Dedifferentiated amniotic fluid mesenchymal stem cell (primary cell): ENCODE measurements around the gene CDH5.

ENCODE experiments used
- DNase-seq: peaks from one replicate; pipeline ENCODE4 v3.0.0-alpha.2; 2016; ENCODE audit errors: extremely low spot score

CDH5 gene

DNA sequence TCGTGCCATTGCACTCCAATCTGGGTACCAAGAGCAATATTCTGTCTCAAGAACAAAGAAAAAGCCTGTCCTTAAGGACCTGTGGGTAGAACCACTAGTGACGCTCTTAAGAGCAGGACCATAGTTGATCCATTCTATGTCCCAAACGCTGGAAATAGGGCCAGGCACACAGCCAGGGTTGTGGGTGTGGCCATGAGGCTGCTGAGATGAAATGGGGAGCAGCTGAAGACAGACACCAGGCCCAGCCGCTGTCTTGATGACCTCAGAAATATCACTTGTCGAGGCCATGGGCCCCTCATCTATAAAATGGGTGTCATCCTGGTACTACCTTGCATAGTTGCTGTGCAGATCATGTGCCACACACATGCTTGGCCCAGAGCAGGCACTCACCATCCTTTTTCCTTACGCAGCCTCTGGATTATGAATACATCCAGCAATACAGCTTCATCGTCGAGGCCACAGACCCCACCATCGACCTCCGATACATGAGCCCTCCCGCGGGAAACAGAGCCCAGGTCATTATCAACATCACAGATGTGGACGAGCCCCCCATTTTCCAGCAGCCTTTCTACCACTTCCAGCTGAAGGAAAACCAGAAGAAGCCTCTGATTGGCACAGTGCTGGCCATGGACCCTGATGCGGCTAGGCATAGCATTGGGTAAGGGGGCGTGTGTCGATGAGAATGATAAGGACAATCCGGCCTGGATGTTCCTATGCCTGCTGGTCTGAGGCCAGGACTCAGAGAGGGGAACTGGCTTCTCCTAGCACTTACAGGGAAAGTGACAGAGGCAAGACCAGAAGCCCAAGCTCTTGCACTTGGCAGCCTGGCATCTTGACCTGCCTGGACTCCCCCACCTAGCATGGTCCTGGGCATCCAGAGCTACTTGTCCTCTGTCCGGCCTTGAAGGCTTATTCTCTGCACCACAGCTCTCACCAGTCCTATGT, 25.5 kb downstream of the CDH5 start:
- no peak for DNase-seq

DNA sequence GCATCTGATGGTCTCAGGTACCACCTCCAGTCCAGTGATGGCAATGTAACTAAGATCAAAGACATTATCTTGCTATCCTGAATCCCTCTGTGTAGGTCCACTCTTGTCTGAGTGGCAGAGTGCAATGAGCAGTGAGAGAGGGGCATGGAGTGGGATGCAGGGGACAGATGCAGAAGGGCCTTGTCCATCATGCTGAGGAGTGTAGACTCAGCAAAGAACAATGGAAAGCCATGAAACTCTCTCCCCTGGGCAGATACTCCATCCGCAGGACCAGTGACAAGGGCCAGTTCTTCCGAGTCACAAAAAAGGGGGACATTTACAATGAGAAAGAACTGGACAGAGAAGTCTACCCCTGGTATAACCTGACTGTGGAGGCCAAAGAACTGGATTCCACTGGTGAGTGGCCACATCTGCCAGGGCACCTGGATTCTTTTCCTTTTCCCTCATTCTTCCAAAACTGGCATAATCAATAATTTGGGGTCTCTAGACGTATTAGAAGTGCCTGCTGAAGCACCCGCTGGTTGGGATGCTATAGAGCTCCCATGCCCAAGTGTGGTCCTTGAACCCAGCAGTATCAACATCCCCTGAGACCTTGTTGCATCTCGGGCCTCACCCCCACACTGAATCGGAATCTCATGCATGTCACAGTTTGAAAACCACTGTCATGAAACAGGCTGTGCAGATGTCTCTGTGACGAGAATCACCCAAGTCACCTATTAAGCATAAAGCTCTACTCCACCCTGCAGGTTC, 29.5 kb downstream of the CDH5 start:
- DNase-seq, result no peak

DNA sequence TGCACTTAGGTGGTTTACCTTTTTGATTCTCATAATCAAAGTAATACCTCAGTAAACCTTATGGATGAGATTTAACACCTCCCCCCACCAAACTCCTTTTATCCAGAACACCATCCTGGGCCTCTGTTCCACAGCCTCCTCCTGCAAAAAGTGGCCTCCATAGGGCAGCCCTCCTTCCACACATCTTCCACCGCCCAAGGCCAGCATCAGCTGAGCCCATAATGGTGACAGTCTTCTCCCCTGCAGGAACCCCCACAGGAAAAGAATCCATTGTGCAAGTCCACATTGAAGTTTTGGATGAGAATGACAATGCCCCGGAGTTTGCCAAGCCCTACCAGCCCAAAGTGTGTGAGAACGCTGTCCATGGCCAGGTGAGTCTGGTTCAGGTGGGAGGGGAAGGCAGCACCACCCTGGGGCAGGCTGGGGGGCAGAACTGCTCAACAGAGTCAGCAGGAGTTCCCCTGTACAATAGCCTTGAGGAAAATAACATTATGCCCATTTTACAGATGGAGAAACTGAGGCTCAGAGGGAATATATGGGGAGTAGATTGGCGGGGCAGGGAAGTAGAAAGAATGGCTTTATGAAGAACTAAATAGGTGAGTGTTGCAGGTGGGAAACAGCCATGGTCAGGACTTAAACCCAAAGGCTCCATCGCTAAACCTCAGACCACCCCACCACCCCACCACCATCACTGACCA, 31.4 kb downstream of the CDH5 start:
- no peak for DNase-seq

DNA sequence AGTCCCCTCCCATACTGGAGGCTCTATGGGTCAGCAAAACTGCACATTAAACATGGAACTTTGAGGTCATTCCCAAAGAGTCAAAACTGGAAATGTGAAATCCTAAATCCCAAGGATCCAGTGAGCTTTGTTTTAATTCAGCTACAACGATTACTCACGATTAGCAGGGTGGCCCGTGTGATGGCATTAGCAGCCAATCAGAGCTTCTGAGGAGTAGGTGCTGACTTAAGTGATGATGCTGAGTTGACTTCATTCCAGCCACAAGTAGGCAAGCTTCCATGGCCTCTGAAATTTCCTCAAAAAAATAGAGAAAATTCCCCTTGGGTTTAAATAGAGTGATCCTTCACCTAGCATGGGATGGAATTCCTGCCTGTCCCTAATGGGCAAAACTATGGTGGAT, 32.5 kb downstream of the CDH5 start:
- no peak for DNase-seq

DNA sequence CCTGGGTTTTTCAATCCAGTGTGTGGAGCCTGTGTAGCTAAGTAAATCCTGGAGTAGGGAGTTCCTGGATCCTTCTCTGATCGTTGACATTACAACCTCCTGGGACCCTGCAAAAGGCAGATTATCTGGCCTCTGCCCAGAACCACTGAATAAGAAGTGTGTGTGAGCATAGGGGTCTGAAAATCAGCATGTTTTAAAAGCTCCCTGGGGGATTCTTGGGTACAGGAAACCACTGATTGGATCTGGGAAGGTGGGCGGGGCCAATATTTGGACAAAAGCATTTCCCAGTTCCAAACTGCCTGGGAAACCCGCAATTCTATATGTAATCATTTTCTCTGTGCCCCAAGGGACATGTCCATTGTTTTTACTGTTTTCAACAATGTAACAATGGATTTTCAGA, 33.4 kb downstream of the CDH5 start:
- DNase-seq, result no peak

DNA sequence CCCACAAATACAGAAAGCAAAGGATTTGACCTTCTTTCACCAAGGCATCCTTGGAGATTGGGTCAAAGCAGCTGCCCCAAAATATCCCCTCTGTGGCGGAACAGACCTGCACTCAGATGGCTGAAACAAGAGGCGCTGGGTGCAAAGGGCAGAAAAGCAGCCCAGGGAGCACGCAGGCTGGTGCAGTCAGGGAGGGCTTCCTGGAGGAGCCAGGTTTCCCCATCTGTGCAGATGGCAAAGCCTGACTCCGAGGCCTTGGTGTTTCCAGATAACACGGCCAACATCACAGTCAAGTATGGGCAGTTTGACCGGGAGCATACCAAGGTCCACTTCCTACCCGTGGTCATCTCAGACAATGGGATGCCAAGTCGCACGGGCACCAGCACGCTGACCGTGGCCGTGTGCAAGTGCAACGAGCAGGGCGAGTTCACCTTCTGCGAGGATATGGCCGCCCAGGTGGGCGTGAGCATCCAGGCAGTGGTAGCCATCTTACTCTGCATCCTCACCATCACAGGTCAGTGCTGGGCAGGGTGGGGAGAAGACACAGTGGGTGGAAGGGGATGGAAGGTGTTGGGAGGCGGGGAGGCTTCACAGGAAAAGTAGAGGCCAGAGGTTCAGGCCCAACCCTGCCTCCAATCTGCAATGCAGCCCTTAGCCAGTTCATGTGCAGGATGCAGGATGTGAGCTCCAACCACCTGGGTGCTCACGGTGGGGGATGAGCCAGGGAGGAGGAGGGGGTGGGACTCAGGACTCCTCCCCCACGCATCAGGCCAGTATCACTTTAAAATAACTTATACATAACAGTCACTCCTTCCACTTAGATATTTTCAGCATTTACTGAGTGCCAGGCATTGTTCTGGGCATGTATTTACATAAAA, 34.3 kb downstream of the CDH5 start:
- DNase-seq, result no peak

DNA sequence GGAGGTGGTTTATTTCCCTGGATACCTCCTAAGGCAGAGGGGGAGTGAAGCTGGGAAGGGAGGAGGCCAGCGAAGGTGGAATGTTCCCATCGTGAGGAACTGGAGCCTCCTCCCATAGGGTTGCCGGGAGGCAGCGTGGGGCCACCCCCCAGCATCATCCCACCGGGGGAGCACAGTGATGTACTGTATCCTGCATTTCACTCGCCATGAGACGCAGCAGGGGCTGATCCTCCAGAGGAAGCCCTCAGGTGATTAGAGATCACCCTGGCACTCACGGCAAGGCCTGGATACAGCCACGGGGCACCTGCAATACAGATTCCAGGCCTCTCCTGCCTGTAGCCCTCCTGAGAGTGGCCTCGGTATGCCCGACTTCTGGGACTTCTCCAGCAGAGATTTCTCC, 35.1 kb downstream of the CDH5 start:
- DNase-seq, result no peak

DNA sequence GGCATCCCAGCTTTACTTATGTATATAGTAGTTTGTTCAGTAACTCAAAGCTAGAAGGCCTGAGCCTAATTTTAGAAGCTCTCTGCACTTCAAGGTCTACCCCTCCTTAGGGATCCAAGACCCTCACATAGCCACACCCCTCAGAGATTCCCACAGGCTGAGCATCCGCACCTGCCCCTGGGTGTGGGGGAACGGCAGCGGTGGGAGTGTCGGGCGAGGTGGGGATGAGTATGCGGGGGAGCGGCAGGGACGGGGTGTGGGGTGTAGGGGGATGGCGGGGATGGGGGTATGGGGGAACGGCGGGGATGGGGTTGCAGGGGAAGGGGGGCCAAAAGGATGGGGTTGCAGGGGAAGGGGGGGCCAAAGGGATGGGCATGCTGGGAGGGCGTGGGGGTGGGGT, 35.7 kb downstream of the CDH5 start:
- DNase-seq, result no peak

DNA sequence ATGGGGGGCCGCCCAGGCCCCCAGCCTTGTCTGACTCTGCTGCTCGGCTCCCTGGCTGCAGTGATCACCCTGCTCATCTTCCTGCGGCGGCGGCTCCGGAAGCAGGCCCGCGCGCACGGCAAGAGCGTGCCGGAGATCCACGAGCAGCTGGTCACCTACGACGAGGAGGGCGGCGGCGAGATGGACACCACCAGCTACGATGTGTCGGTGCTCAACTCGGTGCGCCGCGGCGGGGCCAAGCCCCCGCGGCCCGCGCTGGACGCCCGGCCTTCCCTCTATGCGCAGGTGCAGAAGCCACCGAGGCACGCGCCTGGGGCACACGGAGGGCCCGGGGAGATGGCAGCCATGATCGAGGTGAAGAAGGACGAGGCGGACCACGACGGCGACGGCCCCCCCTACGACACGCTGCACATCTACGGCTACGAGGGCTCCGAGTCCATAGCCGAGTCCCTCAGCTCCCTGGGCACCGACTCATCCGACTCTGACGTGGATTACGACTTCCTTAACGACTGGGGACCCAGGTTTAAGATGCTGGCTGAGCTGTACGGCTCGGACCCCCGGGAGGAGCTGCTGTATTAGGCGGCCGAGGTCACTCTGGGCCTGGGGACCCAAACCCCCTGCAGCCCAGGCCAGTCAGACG, 36.2 kb downstream of the CDH5 start:
- DNase-seq, result no peak

DNA sequence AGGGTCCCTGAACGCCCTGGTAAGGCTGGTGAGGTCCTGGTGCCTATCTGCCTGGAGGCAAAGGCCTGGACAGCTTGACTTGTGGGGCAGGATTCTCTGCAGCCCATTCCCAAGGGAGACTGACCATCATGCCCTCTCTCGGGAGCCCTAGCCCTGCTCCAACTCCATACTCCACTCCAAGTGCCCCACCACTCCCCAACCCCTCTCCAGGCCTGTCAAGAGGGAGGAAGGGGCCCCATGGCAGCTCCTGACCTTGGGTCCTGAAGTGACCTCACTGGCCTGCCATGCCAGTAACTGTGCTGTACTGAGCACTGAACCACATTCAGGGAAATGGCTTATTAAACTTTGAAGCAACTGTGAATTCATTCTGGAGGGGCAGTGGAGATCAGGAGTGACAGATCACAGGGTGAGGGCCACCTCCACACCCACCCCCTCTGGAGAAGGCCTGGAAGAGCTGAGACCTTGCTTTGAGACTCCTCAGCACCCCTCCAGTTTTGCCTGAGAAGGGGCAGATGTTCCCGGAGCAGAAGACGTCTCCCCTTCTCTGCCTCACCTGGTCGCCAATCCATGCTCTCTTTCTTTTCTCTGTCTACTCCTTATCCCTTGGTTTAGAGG, 37.1 kb downstream of the CDH5 start:
- DNase-seq, result no peak

DNA sequence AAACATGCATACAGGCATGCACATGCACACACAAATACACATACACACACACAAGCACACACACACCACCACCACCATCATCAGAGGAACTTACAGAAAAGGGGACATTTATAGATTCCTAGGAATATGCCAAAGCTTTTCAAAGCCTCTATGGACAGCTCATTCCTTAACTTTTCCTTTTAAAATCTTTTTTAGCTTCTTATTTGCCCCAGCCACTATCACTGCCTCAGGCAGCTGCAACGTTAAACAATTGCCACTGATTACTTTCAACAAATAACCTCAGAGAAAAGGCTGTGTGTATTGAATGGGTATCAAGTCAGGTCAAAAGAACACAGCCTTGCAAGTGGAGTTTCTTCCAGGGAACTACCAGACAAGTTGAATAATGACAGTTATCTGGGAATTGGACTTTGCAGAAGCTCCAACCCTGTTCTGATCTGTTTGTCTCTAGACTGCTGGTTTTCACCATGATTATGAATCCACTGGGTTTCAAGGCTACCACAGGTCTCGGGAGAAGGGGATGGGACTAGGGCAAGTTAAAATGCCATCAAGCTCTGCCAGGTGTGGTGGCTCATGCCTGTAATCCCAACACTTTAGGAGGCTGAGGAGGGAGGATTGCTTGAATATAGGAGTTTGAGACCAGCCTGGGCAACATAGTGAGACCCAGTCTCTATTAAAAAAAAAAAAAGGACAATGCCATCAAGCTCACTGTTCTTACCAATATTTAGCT, 38.7 kb downstream of the CDH5 start:
- DNase-seq, result no peak

DNA sequence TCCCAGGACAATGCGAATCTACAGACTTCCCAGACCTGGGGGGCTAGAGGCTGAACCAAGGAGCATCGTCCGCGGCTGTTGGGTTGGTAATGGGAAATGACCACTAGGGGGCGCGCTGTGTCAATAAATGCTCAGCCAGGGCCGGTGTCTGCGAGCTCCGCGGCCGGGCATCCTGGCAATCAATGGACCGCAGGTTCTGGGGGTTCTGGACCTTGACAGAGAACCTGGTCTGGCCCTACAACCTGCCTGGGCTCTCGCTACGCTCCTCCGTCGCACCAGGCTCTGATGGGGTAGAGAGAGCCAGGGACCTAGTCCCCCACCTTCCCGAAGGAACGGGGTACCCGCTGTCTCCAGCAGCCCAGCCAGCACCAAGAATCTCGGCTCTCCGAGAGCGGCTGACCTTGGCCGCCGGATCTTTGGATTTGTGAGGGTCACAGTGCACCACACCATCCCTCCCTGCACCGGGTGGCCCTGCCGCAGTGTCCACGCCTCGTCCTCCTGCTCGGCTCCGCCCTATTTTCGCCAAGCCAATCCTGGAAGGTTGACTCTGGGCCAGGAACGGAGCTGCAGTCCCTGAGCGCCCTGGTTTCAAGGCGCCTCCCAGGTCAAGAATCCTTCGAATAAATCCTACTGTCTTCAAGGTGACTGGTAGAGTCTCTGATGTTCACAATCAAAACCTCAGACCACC, 40.2 kb downstream of the CDH5 start:
- peak; percentile 68 for DNase-seq

DNA sequence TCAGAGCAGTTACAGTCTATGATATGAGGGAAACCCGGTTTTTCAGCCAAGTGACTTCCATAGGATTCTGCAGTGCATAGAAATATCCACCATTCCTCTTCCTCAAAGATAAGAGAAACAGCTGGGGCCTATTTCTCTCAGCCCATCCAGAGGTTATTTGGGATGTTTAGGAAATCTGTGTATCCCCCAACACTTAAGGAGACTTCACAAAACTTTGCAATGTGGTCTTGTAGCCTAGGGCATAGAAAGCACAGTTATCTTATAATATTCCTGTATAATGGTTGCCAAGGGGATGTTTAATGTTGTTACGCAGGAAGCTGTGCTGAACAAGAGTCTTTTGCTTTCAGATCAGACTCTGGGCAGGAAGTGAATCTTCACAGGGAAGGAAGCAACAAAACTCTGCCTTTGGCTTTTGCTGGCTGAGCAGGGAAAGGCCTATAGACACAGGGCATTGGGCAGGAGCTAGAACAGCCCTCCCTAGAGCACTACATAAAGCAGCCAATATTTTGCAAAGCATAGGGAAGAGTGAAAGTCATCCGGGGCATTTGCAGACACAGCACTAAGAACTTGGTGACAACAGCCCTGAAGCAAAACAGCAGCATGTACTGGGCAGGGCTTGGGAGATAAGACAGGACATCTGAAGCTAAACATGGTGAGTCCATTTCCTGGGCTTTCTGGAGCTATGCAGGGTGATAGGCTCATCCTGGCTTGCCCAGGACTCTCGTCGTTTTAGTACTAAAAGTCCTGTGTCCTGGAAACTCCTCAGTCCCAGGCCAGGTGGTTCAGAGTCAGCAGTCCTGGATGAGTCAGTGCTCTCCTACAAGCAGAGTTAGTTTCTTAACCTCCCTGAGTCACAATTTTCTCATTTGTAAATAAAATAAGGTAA, 41.9 kb downstream of the CDH5 start:
- no peak for DNase-seq

DNA sequence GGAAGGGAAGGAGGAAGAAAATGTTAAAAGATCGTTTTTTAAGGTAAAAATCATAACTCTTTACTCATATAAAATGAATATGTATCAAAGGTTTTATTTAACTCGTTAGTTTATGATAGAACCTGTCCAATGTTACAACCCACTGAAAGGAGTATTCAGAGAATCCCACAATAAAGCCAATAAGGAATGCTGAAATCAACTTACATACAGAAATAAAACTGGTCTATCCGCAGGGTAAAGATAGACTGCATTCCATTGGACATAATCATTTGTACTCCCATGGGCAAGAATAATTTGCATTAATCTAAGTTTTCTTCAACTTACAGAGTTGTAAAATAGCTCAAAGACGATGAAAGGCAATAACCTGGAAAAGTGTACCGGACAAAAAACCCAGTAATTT, 42.7 kb downstream of the CDH5 start:
- peak; percentile 55 for DNase-seq

DNA sequence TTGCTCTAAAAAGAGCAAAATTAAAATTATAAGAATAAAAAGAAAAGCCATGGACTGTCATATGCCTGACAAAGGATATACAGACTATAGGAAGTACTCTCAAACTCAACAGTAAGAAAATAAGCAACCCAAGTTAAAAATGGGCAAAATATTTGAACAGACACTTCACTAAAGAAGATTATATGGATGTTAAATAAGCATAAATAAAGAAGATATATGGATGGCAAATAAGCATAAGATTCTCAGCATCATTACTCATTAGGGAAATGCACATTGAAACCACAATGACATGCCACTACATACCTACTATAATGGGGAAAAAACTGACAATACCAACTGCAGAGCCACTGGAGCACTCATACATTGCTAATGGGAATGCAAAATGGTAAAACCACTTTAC, 45.7 kb downstream of the CDH5 start:
- no peak for DNase-seq

DNA sequence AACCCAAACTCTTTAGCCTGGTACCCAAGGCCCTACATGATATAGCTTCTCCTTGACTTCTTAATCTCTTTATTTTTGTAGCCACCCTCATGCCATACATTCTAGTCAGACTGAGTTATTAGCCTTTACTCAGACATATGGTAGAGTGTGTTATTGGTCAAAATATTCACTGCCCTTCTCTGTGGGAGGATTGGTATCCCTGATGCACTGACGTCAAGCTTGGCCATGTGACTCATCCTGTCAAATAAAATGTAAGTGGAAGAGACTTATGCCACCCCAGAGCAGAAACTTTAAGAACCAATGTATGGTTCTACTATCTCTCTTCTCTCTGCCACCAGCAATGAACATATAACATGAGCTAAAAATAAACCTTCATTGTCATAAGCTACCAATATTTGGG, 48.4 kb downstream of the CDH5 start:
- DNase-seq, result no peak

DNA sequence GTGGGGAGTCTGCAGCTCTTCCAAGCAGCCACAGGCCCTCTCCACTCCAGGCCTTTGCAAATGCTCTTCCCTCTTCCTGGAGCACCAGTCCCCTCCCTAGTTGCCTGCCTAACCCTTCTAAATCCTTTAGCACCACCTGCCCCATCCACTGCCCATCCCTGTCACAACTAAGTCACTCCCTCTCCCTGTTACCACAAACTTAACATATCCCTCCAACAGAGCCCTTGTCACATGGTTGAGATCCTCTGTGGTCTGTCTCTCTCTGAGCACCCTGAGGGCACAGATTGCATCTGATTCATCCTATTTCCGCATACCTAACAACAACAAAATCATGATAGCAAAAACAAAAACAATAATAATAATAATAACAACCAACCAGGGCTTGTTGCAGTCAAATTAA, 49.6 kb downstream of the CDH5 start:
- DNase-seq, result no peak
